ENCODE results near the gene USP16.
A peak's percentile ranks its signal among the peaks of the same experiment; 100 is the strongest.
"Not testable (repeated sequence)": the region's sequence is repeated elsewhere in the genome, so short reads cannot be mapped to it uniquely, and the experiment has no call there.

Gene USP16

GRCh38 chr21:28986677-28987076 is 37.8 kb upstream of the USP16 start:
- H2AK5ac ChIP-seq (ENCODE audit: low read depth, low read length) = no peak overlapping the region
- H3K4me3 ChIP-seq (ENCODE audit: low read length in 2 of 2) = no peak overlapping the region
- H3K27me3 ChIP-seq (ENCODE audit: control insufficient read depth in 3 of 3, insufficient read depth in 3 of 3, low read depth in 1 of 3, low read length in 3 of 3) = no peaks in the 10 kb centered on the region
- no peaks in the 10 kb centered on the region for H3K79me1 ChIP-seq (ENCODE audit: low read depth, low read length)
- no peak overlapping the region for H3K4ac ChIP-seq (ENCODE audit: low read length)
- H3K4me1 ChIP-seq (ENCODE audit: control insufficient read depth in 2 of 2, insufficient read depth in 1 of 2, low read depth in 1 of 2, low read length in 2 of 2) = peaks cover 0 to 1% of the 10 kb centered on the region in 2 donors
- no peak overlapping the region for H2BK5ac ChIP-seq (ENCODE audit: low read length)
- H2AFZ ChIP-seq (ENCODE audit: low read length) = no peak overlapping the region
- no peak overlapping the region for H4K8ac ChIP-seq (ENCODE audit: low read depth, low read length)
- peaks cover 5 to 57% of the 10 kb centered on the region in 2 donors for H3K36me3 ChIP-seq (replicated peaks in 1 of 2; ENCODE audit: control insufficient read depth in 2 of 2, insufficient read depth in 2 of 2, low read length in 2 of 2)
- no peak overlapping the region for H2BK15ac ChIP-seq (ENCODE audit: low read length)
- H3K9ac ChIP-seq (ENCODE audit: low read depth, low read length, poor library complexity) = no peak overlapping the region
- DNase-seq (ENCODE audit: low spot score) = no peak
- no peak overlapping the region for H3K14ac ChIP-seq (ENCODE audit: low read length)
- no peak overlapping the region for H3K4me2 ChIP-seq (ENCODE audit: insufficient read depth, low read length, poor library complexity, severe bottlenecking)
- H2BK12ac ChIP-seq (ENCODE audit: low read length) = no peak overlapping the region
- no peak overlapping the region for H2BK120ac ChIP-seq (ENCODE audit: low read depth, low read length)
- H3K9me3 ChIP-seq (replicated peaks in 1 of 2; ENCODE audit: control insufficient read depth in 2 of 2, insufficient read depth in 1 of 2, low read depth in 1 of 2, low read length in 2 of 2) = no peaks in the 10 kb centered on the region
- H4K91ac ChIP-seq (ENCODE audit: low read depth, low read length, poor library complexity) = no peak overlapping the region
- no peak overlapping the region for H3K18ac ChIP-seq (ENCODE audit: low read length)
- no CpG with 5 or more reads among the region's 4 CpGs for WGBS, 2 donors (ENCODE audit: extremely low coverage in 2 of 2, insufficient read length in 2 of 2, insufficient replicate concordance in 1 of 2)
- no peak overlapping the region for H3K27ac ChIP-seq (replicated peaks; ENCODE audit: low read length)
- no peak overlapping the region for H3K23ac ChIP-seq (ENCODE audit: low read depth, low read length, poor library complexity)

GRCh38 chr21:28988146-28988545 is 36.3 kb upstream of the USP16 start:
- not testable (repeated sequence) for H2BK12ac ChIP-seq (ENCODE audit: low read length); H3K27me3 ChIP-seq (ENCODE audit: control insufficient read depth in 3 of 3, insufficient read depth in 3 of 3, low read depth in 1 of 3, low read length in 3 of 3); H4K91ac ChIP-seq (ENCODE audit: low read depth, low read length, poor library complexity); H2AFZ ChIP-seq (ENCODE audit: low read length); H4K8ac ChIP-seq (ENCODE audit: low read depth, low read length); H3K9me3 ChIP-seq (replicated peaks in 1 of 2; ENCODE audit: control insufficient read depth in 2 of 2, insufficient read depth in 1 of 2, low read depth in 1 of 2, low read length in 2 of 2); H3K4me3 ChIP-seq (ENCODE audit: low read length in 2 of 2); H2BK15ac ChIP-seq (ENCODE audit: low read length); H3K18ac ChIP-seq (ENCODE audit: low read length); H3K27ac ChIP-seq (replicated peaks; ENCODE audit: low read length); H2BK120ac ChIP-seq (ENCODE audit: low read depth, low read length); H3K4ac ChIP-seq (ENCODE audit: low read length); H2AK5ac ChIP-seq (ENCODE audit: low read depth, low read length); H3K79me1 ChIP-seq (ENCODE audit: low read depth, low read length); DNase-seq (ENCODE audit: low spot score); H3K9ac ChIP-seq (ENCODE audit: low read depth, low read length, poor library complexity); H3K4me2 ChIP-seq (ENCODE audit: insufficient read depth, low read length, poor library complexity, severe bottlenecking); H2BK5ac ChIP-seq (ENCODE audit: low read length); H3K4me1 ChIP-seq (ENCODE audit: control insufficient read depth in 2 of 2, insufficient read depth in 1 of 2, low read depth in 1 of 2, low read length in 2 of 2); H3K14ac ChIP-seq (ENCODE audit: low read length); H3K23ac ChIP-seq (ENCODE audit: low read depth, low read length, poor library complexity)
- peaks cover 5 to 42% of the 10 kb centered on the region in 2 donors for H3K36me3 ChIP-seq (replicated peaks in 1 of 2; ENCODE audit: control insufficient read depth in 2 of 2, insufficient read depth in 2 of 2, low read length in 2 of 2)
- no CpG with 5 or more reads among the region's 6 CpGs for WGBS, 2 donors (ENCODE audit: extremely low coverage in 2 of 2, insufficient read length in 2 of 2, insufficient replicate concordance in 1 of 2)

- no peak overlapping the region for H3K27ac ChIP-seq (replicated peaks; ENCODE audit: low read length)
- H3K4me1 ChIP-seq (ENCODE audit: control insufficient read depth in 2 of 2, insufficient read depth in 1 of 2, low read depth in 1 of 2, low read length in 2 of 2) = peaks cover 4 to 7% of the 10 kb centered on the region in 2 donors
- no peak overlapping the region for H3K14ac ChIP-seq (ENCODE audit: low read length)
- peak overlapping the region; percentile 98 for H3K9ac ChIP-seq (ENCODE audit: low read depth, low read length, poor library complexity)
- H3K79me1 ChIP-seq (ENCODE audit: low read depth, low read length) = peaks cover 5% of the 10 kb centered on the region
- H3K36me3 ChIP-seq (replicated peaks in 1 of 2; ENCODE audit: control insufficient read depth in 2 of 2, insufficient read depth in 2 of 2, low read length in 2 of 2) = peaks cover 1 to 7% of the 10 kb centered on the region in 2 donors
- H3K4ac ChIP-seq (ENCODE audit: low read length) = no peak overlapping the region
- H3K27me3 ChIP-seq (ENCODE audit: control insufficient read depth in 3 of 3, insufficient read depth in 3 of 3, low read depth in 1 of 3, low read length in 3 of 3) = no peaks in the 10 kb centered on the region
- H2AFZ ChIP-seq (ENCODE audit: low read length) = peak overlapping the region; percentile 90
- H3K18ac ChIP-seq (ENCODE audit: low read length) = no peak overlapping the region
- H2BK120ac ChIP-seq (ENCODE audit: low read depth, low read length) = no peak overlapping the region
- H3K4me2 ChIP-seq (ENCODE audit: insufficient read depth, low read length, poor library complexity, severe bottlenecking) = peak overlapping the region; percentile 78
- no peak for DNase-seq (ENCODE audit: low spot score)
- no peak overlapping the region for H2BK12ac ChIP-seq (ENCODE audit: low read length)
- no peak overlapping the region for H4K8ac ChIP-seq (ENCODE audit: low read depth, low read length)
- peak overlapping the region; percentile 77 to 90 for H3K4me3 ChIP-seq (ENCODE audit: low read length in 2 of 2)
- no peak overlapping the region for H2AK5ac ChIP-seq (ENCODE audit: low read depth, low read length)
- no peak overlapping the region for H4K91ac ChIP-seq (ENCODE audit: low read depth, low read length, poor library complexity)
- no peak overlapping the region for H2BK15ac ChIP-seq (ENCODE audit: low read length)
- no CpG with 5 or more reads among the region's 14 CpGs for WGBS, 2 donors (ENCODE audit: extremely low coverage in 2 of 2, insufficient read length in 2 of 2, insufficient replicate concordance in 1 of 2)
- H2BK5ac ChIP-seq (ENCODE audit: low read length) = no peak overlapping the region
- H3K23ac ChIP-seq (ENCODE audit: low read depth, low read length, poor library complexity) = no peak overlapping the region
- H3K9me3 ChIP-seq (replicated peaks in 1 of 2; ENCODE audit: control insufficient read depth in 2 of 2, insufficient read depth in 1 of 2, low read depth in 1 of 2, low read length in 2 of 2) = no peaks in the 10 kb centered on the region
Observed at GRCh38 chr21:28991861-28992525, 32.5 kb upstream of the USP16 start.

- H3K4me2 ChIP-seq (ENCODE audit: insufficient read depth, low read length, poor library complexity, severe bottlenecking) = peak within 1 kb of the TSS; percentile 79
- WGBS, 2 donors (ENCODE audit: extremely low coverage in 2 of 2, insufficient read length in 2 of 2, insufficient replicate concordance in 1 of 2) = no CpG with 5 or more reads among the region's 43 CpGs
Observed at GRCh38 chr21:28992526-28993292, 31.8 kb upstream of the USP16 start, which contains the start of gene LTN1. Gene LTN1 (minus strand): TSS chr21:28992877. CDS start chr21:28992805, 72 bp downstream.

More at GRCh38 chr21:28992526-28993292, 31.8 kb upstream of the USP16 start, which contains the start of gene LTN1:
- Histone ChIP-seq H2BK120ac (ENCODE audit: low read depth, low read length) (no peak within 1 kb of the TSS), H2AFZ (ENCODE audit: low read length) (peak within 1 kb of the TSS; percentile 90), H2BK12ac (ENCODE audit: low read length) (no peak within 1 kb of the TSS), H3K79me1 (ENCODE audit: low read depth, low read length) (peaks cover 5% of the 10 kb centered on the region), H3K4me3 (ENCODE audit: low read length in 2 of 2) (peak within 1 kb of the TSS; percentile 77 to 90), H3K9ac (ENCODE audit: low read depth, low read length, poor library complexity) (peak within 1 kb of the TSS; percentile 98), H4K91ac (ENCODE audit: low read depth, low read length, poor library complexity) (no peak within 1 kb of the TSS), H4K8ac (ENCODE audit: low read depth, low read length) (no peak within 1 kb of the TSS), H3K36me3 (replicated peaks in 1 of 2; ENCODE audit: control insufficient read depth in 2 of 2, insufficient read depth in 2 of 2, low read length in 2 of 2) (peaks cover 1 to 7% of the 10 kb centered on the region in 2 donors), H3K4me1 (ENCODE audit: control insufficient read depth in 2 of 2, insufficient read depth in 1 of 2, low read depth in 1 of 2, low read length in 2 of 2) (peaks cover 4 to 7% of the 10 kb centered on the region in 2 donors), H3K27me3 (ENCODE audit: control insufficient read depth in 3 of 3, insufficient read depth in 3 of 3, low read depth in 1 of 3, low read length in 3 of 3) (no peaks in the 10 kb centered on the region), H3K4ac (ENCODE audit: low read length) (no peak within 1 kb of the TSS), H2AK5ac (ENCODE audit: low read depth, low read length) (peak within 1 kb of the TSS; percentile 47), H3K18ac (ENCODE audit: low read length) (peak within 1 kb of the TSS; percentile 50), H3K14ac (ENCODE audit: low read length) (no peak within 1 kb of the TSS), H3K23ac (ENCODE audit: low read depth, low read length, poor library complexity) (peak within 1 kb of the TSS; percentile 70), H3K27ac (replicated peaks; ENCODE audit: low read length) (peak within 1 kb of the TSS; percentile 45), H2BK5ac (ENCODE audit: low read length) (no peak within 1 kb of the TSS), H3K9me3 (replicated peaks in 1 of 2; ENCODE audit: control insufficient read depth in 2 of 2, insufficient read depth in 1 of 2, low read depth in 1 of 2, low read length in 2 of 2) (no peaks in the 10 kb centered on the region), H2BK15ac (ENCODE audit: low read length) (peak within 1 kb of the TSS; percentile 9)
- DNase-seq (ENCODE audit: low spot score) = peak; percentile 97
